Activated CD8-positive, alpha-beta memory T cell treated with anti-CD3 and anti-CD28 coated beads for 1 hour (primary cell): ENCODE results near the gene UNC45A.
A peak's percentile ranks its signal among the peaks of the same experiment; 100 is the strongest.

Experiments
- DNase-seq, 2 donors: peaks; one replicate each; pipeline ENCODE4 v3.0.0-alpha.2; 2020; ENCODE audit warnings: low read depth in 1 of 2; ENCODE audit errors: extremely low read depth in 1 of 2

UNC45A gene

GRCh38 chr15:90959894-90960293 is 24.8 kb downstream of the UNC45A start:
- no peak for DNase-seq

GRCh38 chr15:90960298-90961091 is 25.4 kb downstream of the UNC45A start:
- no peak for DNase-seq

GRCh38 chr15:90962021-90962420 is 26.9 kb downstream of the UNC45A start:
- no peak for DNase-seq

GRCh38 chr15:90966262-90966661 is 31.2 kb downstream of the UNC45A start:
- no peak for DNase-seq

GRCh38 chr15:90967206-90967605 is 32.1 kb downstream of the UNC45A start:
- DNase-seq: no peak

- DNase-seq: no peak
Observed at GRCh38 chr15:90968434-90968833, 33.3 kb downstream of the UNC45A start.

- no peak for DNase-seq
Observed at GRCh38 chr15:90970274-90970673, 35.2 kb downstream of the UNC45A start.

- no peak for DNase-seq
Observed at GRCh38 chr15:90972133-90972532, 37.0 kb downstream of the UNC45A start.

- DNase-seq: no peak
Observed at GRCh38 chr15:90974216-90974615, 39.1 kb downstream of the UNC45A start.

GRCh38 chr15:90979582-90979981 is 44.5 kb downstream of the UNC45A start:
- no peak for DNase-seq

GRCh38 chr15:90981681-90982080 is 46.6 kb downstream of the UNC45A start:
- no peak for DNase-seq

- DNase-seq: no peak
Observed at GRCh38 chr15:90982135-90982534, 47.0 kb downstream of the UNC45A start.

- no peak for DNase-seq
Observed at GRCh38 chr15:90986790-90987507, 51.9 kb downstream of the UNC45A start.

- no peak for DNase-seq
Observed at GRCh38 chr15:90987561-90988141, 52.6 kb downstream of the UNC45A start.

GRCh38 chr15:90988296-90988695 is 53.2 kb downstream of the UNC45A start:
- DNase-seq: no peak

GRCh38 chr15:90989040-90989768 is 54.1 kb downstream of the UNC45A start:
- DNase-seq: no peak

GRCh38 chr15:90990446-90990845 is 55.4 kb downstream of the UNC45A start:
- DNase-seq: no peak

GRCh38 chr15:90991587-90992285 is 56.7 kb downstream of the UNC45A start:
- DNase-seq: no peak

GRCh38 chr15:90994059-90994416 is 59.0 kb downstream of the UNC45A start:
- no peak for DNase-seq

- DNase-seq: peak; percentile 95
Observed at GRCh38 chr15:90994417-90995311, 59.6 kb downstream of the UNC45A start, which contains the start of gene PRC1. Gene PRC1 (minus strand): TSS chr15:90994535. CDS start chr15:90994417, 118 bp downstream.
